Measurements from ENCODE around the gene GNAI1. TPM values are rescaled to one million over a fixed set of nuclear protein-coding genes. Genes with fewer than 3 reads are reported as not detected.

Gene GNAI1
- total and polyA plus RNA-seq, 10 of the 15 experiments (the other 5 are each of a cell fraction or from before 2014, with no cell fraction given): not detected

- DNase-seq (ENCODE audit: low read depth, low spot score) (no peak), FAIRE-seq (no peak), ATAC-seq (no peak)
- Histone ChIP-seq H2AFZ (ENCODE audit: control insufficient read depth, low read depth, low read length) (no peak overlapping the region), H4K20me1 (ENCODE audit: control insufficient read depth, insufficient read depth) (no peaks in the 10 kb centered on the region), H3K4me2 (ENCODE audit: control insufficient read depth, insufficient read depth) (no peak overlapping the region), H3K79me2 (ENCODE audit: control insufficient read depth, insufficient read depth, low read length) (no peaks in the 10 kb centered on the region), H3K36me3 (ENCODE audit: control insufficient read depth in 2 of 2, insufficient read depth in 2 of 2, low read length in 1 of 2) (no peaks in the 10 kb centered on the region), H3K4me1 (ENCODE audit: control insufficient read depth, insufficient read depth, low read length) (no peaks in the 10 kb centered on the region), H3K27me3 (replicated peaks in 1 of 2; ENCODE audit: control insufficient read depth in 2 of 2, insufficient read depth in 2 of 2, low read length in 1 of 2) (no peaks in the 10 kb centered on the region), H3K9ac (ENCODE audit: control insufficient read depth, insufficient read depth, low read length) (no peak overlapping the region), H3K9me3 (replicated peaks; ENCODE audit: control insufficient read depth, insufficient read depth, low read length) (no peaks in the 10 kb centered on the region), H3K27ac (ENCODE audit: control insufficient read depth, insufficient read depth) (no peak overlapping the region), H3K4me3 (no peak overlapping the region)
- no TSS peak for BruUV-seq (replicated peaks)
- POLR2A ChIA-PET: no interaction called here
- SMC1A ChIA-PET (ENCODE audit: uncharacterized antibody, unreplicated experiment): no interaction called here
- in situ Hi-C loops (cut with MboI) (no loop called here), intact Hi-C loops (cut with micrococcal nuclease; ENCODE audit: unreplicated experiment) (no loop called here)
- TF ChIP-seq BCL3 (IDR thresholded peaks at IDR 0.05; ENCODE audit: borderline replicate concordance, insufficient read depth, low read depth, low read length, poor library complexity, severe bottlenecking): no peak
- no peak for TF ChIP-seq HCFC1 (IDR thresholded peaks at IDR 0.05; ENCODE audit: low read length)
- no peak for TF ChIP-seq EED (IDR thresholded peaks at IDR 0.05; ENCODE audit: low read depth)
- RAD21 ChIA-PET (ENCODE audit: unreplicated experiment): no interaction called here
- 0% methylated on average over 1 of the region's 1 CpG for WGBS (ENCODE audit: insufficient coverage, insufficient replicate concordance, low lambda C conversion rate, missing lambda C conversion rate)
- CTCF ChIA-PET: no interaction called here
Observed at GRCh38 chr7:80161466-80161865, 26.8 kb downstream of the GNAI1 start.

- Histone ChIP-seq H3K4me3 (no peak overlapping the region), H3K9me3 (replicated peaks; ENCODE audit: control insufficient read depth, insufficient read depth, low read length) (no peaks in the 10 kb centered on the region), H3K79me2 (ENCODE audit: control insufficient read depth, insufficient read depth, low read length) (no peaks in the 10 kb centered on the region), H4K20me1 (ENCODE audit: control insufficient read depth, insufficient read depth) (no peaks in the 10 kb centered on the region), H3K4me1 (ENCODE audit: control insufficient read depth, insufficient read depth, low read length) (no peaks in the 10 kb centered on the region), H3K36me3 (ENCODE audit: control insufficient read depth in 2 of 2, insufficient read depth in 2 of 2, low read length in 1 of 2) (no peaks in the 10 kb centered on the region), H3K27me3 (replicated peaks in 1 of 2; ENCODE audit: control insufficient read depth in 2 of 2, insufficient read depth in 2 of 2, low read length in 1 of 2) (no peaks in the 10 kb centered on the region), H3K9ac (ENCODE audit: control insufficient read depth, insufficient read depth, low read length) (no peak overlapping the region), H3K4me2 (ENCODE audit: control insufficient read depth, insufficient read depth) (no peak overlapping the region), H2AFZ (ENCODE audit: control insufficient read depth, low read depth, low read length) (no peak overlapping the region), H3K27ac (ENCODE audit: control insufficient read depth, insufficient read depth) (no peak overlapping the region)
- DNase-seq (ENCODE audit: low read depth, low spot score) (no peak), FAIRE-seq (no peak), ATAC-seq (no peak)
- POLR2A ChIA-PET: no interaction called here
- CTCF ChIA-PET: no interaction called here
- in situ Hi-C loops (cut with MboI): no loop called here
- SMC1A ChIA-PET (ENCODE audit: uncharacterized antibody, unreplicated experiment): no interaction called here
- intact Hi-C loops (cut with micrococcal nuclease; ENCODE audit: unreplicated experiment): no loop called here
- no TSS peak for BruUV-seq (replicated peaks)
- RAD21 ChIA-PET (ENCODE audit: unreplicated experiment): no interaction called here
- TF ChIP-seq MYC (IDR thresholded peaks at IDR 0.05; ENCODE audit: insufficient read depth, insufficient read length, insufficient replicate concordance, low read length, severe bottlenecking) (no peak), REST (IDR thresholded peaks at IDR 0.05; ENCODE audit: low read depth, low read length) (no peak), ELK1 (IDR thresholded peaks at IDR 0.05; ENCODE audit: low read depth, low read length) (no peak), CBFB (IDR thresholded peaks at IDR 0.05; ENCODE audit: low read depth) (no peak), E4F1 (IDR thresholded peaks at IDR 0.05; ENCODE audit: borderline replicate concordance, partially characterized antibody) (no peak)
Observed at GRCh38 chr7:80165177-80165576, 30.5 kb downstream of the GNAI1 start.

Data from GM12878 (cell line).